HG02938 (cell line): ENCODE data around the gene SRRM5.
"Not testable (repeated sequence)": the region's sequence is repeated elsewhere in the genome, so short reads cannot be mapped to it uniquely, and the experiment has no call there.

Experiments
- ATAC-seq: cut with Tn5 transposase; IDR thresholded peaks from one replicate; pipeline ENCODE4 v1.9.1; 2021; ENCODE audit warnings: mild to moderate bottlenecking, moderate library complexity; ENCODE audit not compliant: unreplicated experiment

Gene SRRM5

DNA sequence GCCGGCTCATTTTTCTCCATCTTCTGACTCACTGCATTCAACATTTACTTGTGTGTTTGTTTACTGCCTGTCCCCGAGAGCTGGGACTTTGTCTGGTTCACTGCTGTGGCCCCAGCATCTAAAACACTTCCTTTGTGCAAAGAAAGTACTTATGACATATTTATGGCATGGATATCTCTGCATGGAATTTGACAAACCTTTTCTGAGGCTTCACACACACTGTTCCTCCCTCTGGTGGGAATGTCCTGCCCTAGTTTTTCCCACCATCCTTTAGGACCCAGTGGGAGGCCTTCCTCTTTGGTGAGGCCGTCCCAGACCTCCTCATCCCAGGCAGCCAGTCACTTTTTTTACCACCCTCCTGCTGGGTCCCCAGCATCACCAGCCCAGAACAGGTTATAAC is 1.4 kb upstream of the SRRM5 start:
- no peak for ATAC-seq

DNA sequence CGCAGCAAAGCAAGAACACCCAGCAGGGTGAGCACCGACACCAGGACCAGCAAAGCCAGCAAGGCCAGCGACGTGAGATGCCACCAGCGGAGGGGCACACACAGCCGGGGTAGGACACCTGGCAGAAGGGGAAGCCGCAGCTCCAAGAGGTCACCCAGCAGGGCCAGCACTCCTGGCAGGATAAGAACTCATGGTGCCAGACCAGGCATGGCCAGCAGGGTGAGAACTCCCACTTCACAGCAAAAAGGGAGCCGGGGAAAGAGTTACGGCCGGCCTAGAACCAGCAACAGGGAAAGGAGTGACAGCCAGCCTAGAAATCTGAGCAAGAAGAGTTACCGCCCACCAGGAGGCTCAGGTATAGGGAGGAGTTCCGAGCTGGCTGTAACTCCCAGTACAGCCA is 486 bp downstream of the SRRM5 start:
- no peak for ATAC-seq

- ATAC-seq, result no peak
Measured at GRCh38 chr19:43616306-43616705, 4.4 kb downstream of the SRRM5 start.

- no peak for ATAC-seq
Measured at GRCh38 chr19:43616954-43617353, 5.1 kb downstream of the SRRM5 start.

- ATAC-seq, result peak; percentile 21
Measured at GRCh38 chr19:43618921-43619261, 7.0 kb downstream of the SRRM5 start.

DNA sequence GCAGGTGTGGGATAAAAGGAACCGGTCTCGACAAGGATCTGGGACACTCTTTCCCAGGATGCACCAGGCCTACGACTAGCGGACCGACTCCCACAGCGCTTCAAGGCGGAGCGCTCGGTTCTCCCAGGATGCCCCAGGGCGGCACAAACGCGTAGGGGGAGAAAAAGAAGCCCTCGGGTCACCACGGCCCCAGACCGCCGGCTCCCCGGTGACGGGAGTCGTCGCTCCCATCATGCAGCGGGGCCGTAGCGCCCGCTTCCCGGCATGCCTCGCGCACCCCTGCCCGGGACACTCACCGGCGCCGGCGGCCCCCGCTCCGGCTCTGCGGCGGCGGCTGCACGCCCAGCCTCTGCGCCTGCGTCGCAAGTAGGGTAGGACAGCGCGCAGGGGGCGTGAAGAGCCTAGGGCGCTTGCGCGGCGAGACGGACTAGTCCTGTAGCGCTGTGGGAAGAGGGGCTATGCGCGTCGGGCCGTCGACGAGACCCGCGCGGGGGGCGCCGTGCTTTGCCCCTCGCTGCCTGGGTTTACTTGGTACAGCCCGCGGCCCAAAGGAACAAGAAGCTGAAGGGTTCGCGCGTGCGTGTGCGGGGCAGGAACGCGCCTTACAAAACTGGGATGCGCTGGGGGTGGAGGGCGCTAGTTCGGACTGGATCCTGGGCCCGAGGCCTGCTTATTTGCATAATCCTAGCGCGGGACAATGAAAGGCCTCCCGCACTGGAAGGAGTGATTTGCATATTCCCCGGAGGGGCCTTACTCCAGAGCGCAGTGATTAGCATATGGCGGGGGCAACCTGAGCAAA is 7.6 kb downstream of the SRRM5 start, which contains the start of gene ZNF428:
Gene ZNF428, minus strand, starts transcription at position 368 of the 799 bp plus-strand sequence. CDS start 5,325 bp downstream, outside the sequence.
- peak; percentile 76 for ATAC-seq

DNA sequence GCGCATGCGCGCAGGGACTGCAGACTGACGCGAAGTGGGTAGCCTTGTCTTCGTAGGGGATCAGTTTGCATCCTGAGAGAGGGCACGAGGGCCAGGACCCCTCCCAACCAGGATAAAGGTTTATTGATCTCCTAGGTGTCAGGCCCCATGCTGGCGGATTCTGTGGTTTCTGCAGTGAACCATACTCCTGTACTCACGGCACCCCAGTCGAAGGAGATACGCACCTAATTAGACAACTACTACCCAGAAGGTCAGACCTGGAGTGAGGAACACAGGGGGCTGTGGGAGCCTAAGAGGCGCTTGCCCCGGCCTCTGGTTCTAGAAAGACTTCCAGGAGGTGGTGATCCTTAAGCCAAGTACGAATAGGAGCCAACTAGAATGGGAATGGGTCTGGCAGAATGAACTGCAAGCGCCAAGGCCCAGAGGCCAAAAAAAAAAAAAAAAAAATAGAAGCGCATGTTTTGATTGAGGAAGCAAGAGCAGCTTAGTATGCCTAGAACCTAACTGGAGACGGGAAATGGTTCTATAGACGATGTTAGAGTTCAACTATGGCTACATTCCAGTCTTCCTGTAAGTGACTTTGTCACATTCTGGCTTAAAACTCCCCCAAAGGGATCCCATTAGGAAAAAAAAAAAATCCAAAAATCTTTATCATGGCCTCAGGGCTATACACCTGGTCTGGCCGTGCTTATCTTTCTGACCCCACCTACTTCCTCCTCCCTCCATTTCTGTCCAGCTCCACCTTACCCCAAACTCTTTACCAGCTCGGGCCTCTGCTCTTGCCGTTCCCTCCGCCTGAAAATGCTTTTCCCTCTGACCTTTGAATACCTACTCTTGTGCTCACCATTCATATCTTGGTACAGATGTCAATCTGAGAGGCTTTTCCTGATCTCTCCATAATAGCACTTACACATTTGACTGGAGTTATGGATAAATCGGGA is 8.4 kb downstream of the SRRM5 start:
- no peak for ATAC-seq

DNA sequence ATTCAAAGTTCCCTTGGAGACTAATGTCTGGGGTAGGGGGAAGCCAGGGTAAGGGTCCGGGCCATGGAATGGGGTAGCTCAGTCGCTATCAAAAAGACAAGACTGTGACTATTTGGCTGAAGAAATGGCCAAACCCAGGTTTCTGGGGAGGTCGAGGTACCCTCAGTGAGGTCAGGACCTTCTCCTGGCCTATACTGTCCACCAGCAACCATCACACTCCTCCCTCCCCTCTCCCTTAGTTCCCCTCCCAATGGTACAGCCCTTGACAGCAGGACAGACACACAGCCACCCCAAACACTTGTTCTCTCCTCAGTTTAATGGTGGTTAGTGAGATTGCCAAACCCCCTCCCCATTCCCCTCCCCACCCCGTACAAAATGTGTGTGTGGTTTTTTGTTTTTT is 10.2 kb downstream of the SRRM5 start:
- no peak for ATAC-seq

DNA sequence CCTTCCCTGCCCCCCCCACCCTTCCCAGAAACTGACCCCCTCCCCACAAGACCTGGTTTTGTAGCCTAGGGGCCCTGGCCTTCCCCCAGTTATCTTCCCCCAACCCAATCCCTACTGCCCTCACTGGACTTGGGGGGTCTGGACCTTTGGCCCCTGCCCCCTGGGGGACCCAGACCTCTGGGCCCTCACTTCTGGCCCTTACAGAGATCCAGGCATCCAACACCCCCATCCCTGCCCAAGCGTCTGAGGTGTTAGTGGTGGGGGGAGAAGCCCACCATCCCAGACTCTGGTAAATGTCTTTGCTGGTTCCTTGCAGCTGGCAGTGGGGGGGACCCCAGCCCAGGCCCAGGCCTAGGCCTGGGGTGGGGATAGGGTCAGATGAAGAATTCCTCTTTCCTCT is 11.1 kb downstream of the SRRM5 start:
- ATAC-seq, result no peak

- no peak for ATAC-seq
Measured at GRCh38 chr19:43623889-43624670, 12.2 kb downstream of the SRRM5 start.

DNA sequence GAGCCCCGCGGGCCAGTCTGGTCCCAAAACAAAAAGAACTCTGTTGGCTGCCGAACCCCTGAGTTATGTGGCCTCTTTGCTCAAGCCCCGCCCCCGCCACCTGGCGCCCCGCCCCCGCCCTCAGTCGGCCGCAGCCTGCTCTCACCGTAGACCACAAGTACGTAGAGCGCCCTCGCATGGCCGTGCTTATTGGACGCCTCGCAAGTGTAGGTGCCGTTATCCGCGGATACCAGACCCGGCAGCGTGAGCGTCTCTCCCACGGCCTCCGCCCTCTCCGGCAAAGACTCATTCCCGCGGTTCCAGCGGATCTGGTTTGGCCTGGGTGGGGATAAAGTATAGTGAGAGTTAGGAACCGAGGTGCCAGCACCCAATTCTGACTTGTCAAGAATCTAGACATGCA is 13.0 kb downstream of the SRRM5 start:
- ATAC-seq, result no peak

GRCh38 chr19:43625918-43626579 is 14.2 kb downstream of the SRRM5 start:
- no peak for ATAC-seq

- no peak for ATAC-seq
Measured at GRCh38 chr19:43626838-43627237, 14.9 kb downstream of the SRRM5 start.

DNA sequence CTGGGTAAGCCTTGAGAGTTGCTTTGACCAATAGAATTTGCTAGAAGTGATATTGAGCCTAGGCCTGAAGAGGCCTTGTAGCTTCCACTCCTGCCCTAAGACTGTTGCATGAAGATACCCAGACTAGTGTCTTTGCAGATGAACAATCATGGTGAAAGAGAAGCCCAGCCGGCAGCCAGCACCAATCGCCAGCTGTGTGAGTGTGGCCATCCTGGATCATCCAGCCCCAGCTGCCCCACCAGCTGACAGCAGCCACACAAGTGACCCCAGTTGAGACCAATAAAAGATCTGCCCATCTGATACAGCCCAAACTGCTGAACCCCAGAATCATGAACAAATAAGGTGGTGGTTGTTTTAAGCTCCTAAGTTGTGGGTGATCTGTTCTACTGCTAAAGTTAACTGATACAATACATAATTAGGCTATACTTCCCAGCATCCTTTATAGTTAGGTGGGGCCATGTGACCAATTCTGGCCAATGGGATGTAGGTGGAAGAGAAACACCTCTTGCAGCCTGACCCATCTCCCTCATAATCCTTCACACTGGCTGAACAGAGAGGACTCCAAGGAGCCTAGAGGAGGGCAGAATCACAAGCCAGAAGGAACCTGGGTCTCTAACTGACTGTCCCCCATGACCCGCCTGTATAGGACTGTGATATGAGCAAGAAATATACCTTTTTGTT is 16.9 kb downstream of the SRRM5 start:
- ATAC-seq, result no peak

DNA sequence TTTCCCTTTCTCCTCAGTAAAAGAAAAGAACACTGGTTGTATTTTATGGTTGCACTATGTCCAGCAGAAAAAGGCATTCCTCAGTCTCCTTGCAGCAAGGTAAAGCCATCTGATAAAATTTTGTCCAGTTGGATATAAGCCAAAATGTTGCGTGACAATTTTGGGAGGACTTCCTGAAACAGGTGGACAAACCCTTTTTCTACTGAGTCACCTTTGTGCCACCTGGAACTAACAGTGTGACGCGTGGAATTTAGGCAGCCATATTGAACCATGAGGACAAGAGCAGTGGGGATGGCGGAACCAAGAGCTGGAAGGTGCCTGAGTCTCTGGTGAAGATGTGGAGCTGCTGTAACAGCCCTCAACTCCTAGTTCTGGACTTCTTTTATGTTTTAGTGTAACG is 19.6 kb downstream of the SRRM5 start:
- ATAC-seq, result no peak

DNA sequence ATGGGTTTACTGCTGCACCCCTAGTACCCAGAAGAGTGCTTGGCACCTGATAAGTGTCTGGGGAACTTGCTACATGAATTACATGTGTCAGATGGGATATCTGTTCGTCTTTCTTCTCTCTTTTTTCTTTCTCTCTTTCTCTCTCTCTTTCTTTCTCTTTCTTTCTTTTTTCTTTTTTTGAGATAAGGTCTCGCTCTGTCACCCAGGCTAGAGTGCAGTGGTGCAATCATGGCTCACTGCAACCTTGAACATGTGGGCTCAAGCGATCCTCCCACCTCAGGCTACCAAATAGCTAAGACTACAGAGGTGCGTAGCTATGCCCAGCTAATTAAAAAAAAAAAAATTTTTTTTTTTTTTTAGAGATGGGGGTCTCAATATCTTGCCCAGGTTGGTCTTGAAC is 21.6 kb downstream of the SRRM5 start:
- ATAC-seq, result no peak

- ATAC-seq, result no peak
Measured at GRCh38 chr19:43634068-43634467, 22.2 kb downstream of the SRRM5 start.

GRCh38 chr19:43634506-43634871 is 22.6 kb downstream of the SRRM5 start:
- no peak for ATAC-seq

DNA sequence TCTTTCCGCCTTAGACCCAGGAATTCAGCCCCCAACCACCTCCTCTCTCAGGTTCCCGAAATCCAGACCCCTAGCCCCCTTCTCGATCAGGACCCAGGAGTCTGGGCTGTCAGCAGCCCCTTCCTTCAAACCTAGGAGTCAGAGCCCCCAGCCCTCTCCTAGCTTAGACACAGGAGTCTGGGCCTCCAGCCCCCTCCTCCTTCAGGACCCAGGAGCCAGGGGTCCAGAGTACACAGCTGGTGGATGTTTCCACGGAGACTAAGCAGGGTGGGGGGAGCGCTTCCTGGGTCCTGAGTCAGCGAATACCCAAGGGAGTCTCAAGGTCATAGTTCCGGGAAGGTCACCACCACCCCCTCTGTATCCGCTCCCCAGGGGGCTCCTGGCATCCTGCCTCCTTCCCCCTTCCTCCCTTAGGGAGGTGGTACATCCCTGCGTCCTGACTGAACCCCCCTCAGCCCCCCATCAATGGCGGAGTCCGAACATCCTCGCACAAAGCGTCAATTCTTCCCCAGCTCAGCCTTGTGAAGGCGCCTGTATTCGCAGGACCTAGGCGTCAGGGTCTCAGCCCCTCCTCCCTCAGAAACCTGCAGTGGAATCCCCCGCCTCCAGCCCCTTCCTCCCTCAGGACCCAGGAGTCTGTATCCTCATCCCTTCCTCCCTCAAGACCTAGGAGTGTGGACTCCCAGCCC is 23.1 kb downstream of the SRRM5 start:
- no peak for ATAC-seq

DNA sequence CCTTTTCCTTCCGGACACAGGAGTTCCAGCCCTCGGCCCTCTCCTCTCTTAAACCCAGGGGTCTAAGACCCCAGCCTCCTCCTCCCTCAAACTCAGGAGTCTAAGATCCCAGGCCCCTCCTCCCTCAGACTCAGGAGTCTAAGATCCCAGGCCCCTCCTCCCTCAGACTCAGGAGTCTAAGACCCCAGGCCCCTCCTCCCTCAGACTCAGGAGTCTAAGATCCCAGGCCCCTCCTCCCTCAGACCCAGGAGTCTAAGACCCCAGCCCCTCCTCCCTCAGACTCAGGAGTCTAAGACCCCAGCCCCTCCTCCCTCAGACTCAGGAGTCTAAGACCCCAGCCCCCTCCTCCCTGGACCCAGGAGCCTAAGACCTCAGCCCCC is 23.7 kb downstream of the SRRM5 start:
- not testable (repeated sequence) for ATAC-seq
